Limb (tissue), 2 donors: ENCODE results near the gene SMYD4.
"Not testable (repeated sequence)": the region's sequence is repeated elsewhere in the genome, so short reads cannot be mapped to it uniquely, and the experiment has no call there.

Source experiments
- DNase-seq, 2 donors: peaks; one replicate each; pipeline ENCODE4 v3.0.0-alpha.2; 2016; ENCODE audit errors: extremely low spot score in 2 of 2

SMYD4 gene

GRCh38 chr17:1829592-1830257, at the start of gene SMYD4, which contains the start of gene RPA1:
TSS of gene SMYD4 (minus strand) at chr17:1829902. CDS start at chr17:1827994, 1,908 bp downstream.
TSS of gene RPA1 (plus strand) at chr17:1830005. CDS start at chr17:1830094, 89 bp downstream.
- peak; percentile 86 to 92 for DNase-seq

- DNase-seq, result no peak
These were observed 48.9 kb upstream of the SMYD4 start for GRCh38 chr17:1878419-1879121.

GRCh38 chr17:1875597-1875996, 45.9 kb upstream of the SMYD4 start:
- DNase-seq, result no peak

- DNase-seq, result no peak
These were observed 43.7 kb upstream of the SMYD4 start for GRCh38 chr17:1873418-1873817.

- no peak for DNase-seq
These were observed 43.3 kb upstream of the SMYD4 start for GRCh38 chr17:1872976-1873375.

- DNase-seq, result no peak
These were observed 42.6 kb upstream of the SMYD4 start for GRCh38 chr17:1872254-1872653.

- no peak for DNase-seq
These were observed 42.1 kb upstream of the SMYD4 start for GRCh38 chr17:1871756-1872155.

GRCh38 chr17:1870592-1870991, 40.9 kb upstream of the SMYD4 start:
- no peak for DNase-seq

- DNase-seq, result no peak
These were observed 38.4 kb upstream of the SMYD4 start for GRCh38 chr17:1868090-1868489.

GRCh38 chr17:1867307-1867706, 37.6 kb upstream of the SMYD4 start:
- DNase-seq, result no peak

GRCh38 chr17:1865252-1866037, 35.7 kb upstream of the SMYD4 start:
- DNase-seq, result no peak

GRCh38 chr17:1861391-1862010, 31.8 kb upstream of the SMYD4 start:
- DNase-seq, result no peak

GRCh38 chr17:1860978-1861377, 31.3 kb upstream of the SMYD4 start:
- DNase-seq, result no peak

- DNase-seq, result not testable (repeated sequence)
These were observed 26.8 kb upstream of the SMYD4 start for GRCh38 chr17:1856462-1856861.

GRCh38 chr17:1853698-1854097, 24.0 kb upstream of the SMYD4 start:
- DNase-seq, result no peak

GRCh38 chr17:1852327-1852726, 22.6 kb upstream of the SMYD4 start:
- no peak for DNase-seq

GRCh38 chr17:1847191-1847590, 17.5 kb upstream of the SMYD4 start:
- DNase-seq, result no peak

GRCh38 chr17:1843947-1844346, 14.2 kb upstream of the SMYD4 start:
- no peak for DNase-seq

GRCh38 chr17:1839516-1839915, 9.8 kb upstream of the SMYD4 start:
- no peak for DNase-seq

- no peak for DNase-seq
These were observed 4.9 kb upstream of the SMYD4 start for GRCh38 chr17:1834380-1835149.

GRCh38 chr17:1830288-1830687, 586 bp upstream of the SMYD4 start:
- DNase-seq, result peak; percentile 4 to 29
